Stimulated activated CD8-positive, alpha-beta memory T cell treated with anti-CD3 and anti-CD28 coated beads, Interleukin-4, amount 100 ng/mL, for 1 hour (primary cell): ENCODE results near the gene FOXP1.
"Not testable (repeated sequence)": the region's sequence is repeated elsewhere in the genome, so short reads cannot be mapped to it uniquely, and the experiment has no call there.

Experiments used
- DNase-seq, 2 donors: peaks; one replicate each; pipeline ENCODE4 v3.0.0-alpha.2; 2020; ENCODE audit warnings: low read depth in 2 of 2, low spot score in 1 of 2

Gene FOXP1

GRCh38 chr3:71454512-71455403, 128.8 kb downstream of the FOXP1 start:
- no peak for DNase-seq

- DNase-seq, result no peak
Measured at GRCh38 chr3:71453822-71454511, 129.6 kb downstream of the FOXP1 start.

- DNase-seq, result no peak
Measured at GRCh38 chr3:71453319-71453718, 130.2 kb downstream of the FOXP1 start.

GRCh38 chr3:71451812-71452211, 131.7 kb downstream of the FOXP1 start:
- no peak for DNase-seq

- DNase-seq, result no peak
Measured at GRCh38 chr3:71451060-71451459, 132.5 kb downstream of the FOXP1 start.

- DNase-seq, result no peak
Measured at GRCh38 chr3:71450162-71450561, 133.4 kb downstream of the FOXP1 start.

- DNase-seq, result no peak
Measured at GRCh38 chr3:71447803-71448202, 135.7 kb downstream of the FOXP1 start.

- no peak for DNase-seq
Measured at GRCh38 chr3:71447197-71447596, 136.3 kb downstream of the FOXP1 start.

- DNase-seq, result no peak
Measured at GRCh38 chr3:71446734-71447133, 136.8 kb downstream of the FOXP1 start.

- DNase-seq, result no peak
Measured at GRCh38 chr3:71446260-71446659, 137.3 kb downstream of the FOXP1 start.

- no peak for DNase-seq
Measured at GRCh38 chr3:71444861-71445259, 138.7 kb downstream of the FOXP1 start.

- peak in 1 of 2 donors; percentile 41 for DNase-seq
Measured at GRCh38 chr3:71444028-71444860, 139.3 kb downstream of the FOXP1 start.

GRCh38 chr3:71443332-71443731, 140.2 kb downstream of the FOXP1 start:
- DNase-seq, result no peak

GRCh38 chr3:71442652-71443042, 140.9 kb downstream of the FOXP1 start:
- DNase-seq, result no peak

- DNase-seq, result no peak
Measured at GRCh38 chr3:71441925-71442651, 141.4 kb downstream of the FOXP1 start.

GRCh38 chr3:71441217-71441924, 142.2 kb downstream of the FOXP1 start:
- DNase-seq, result no peak

- no peak for DNase-seq
Measured at GRCh38 chr3:71438904-71439303, 144.6 kb downstream of the FOXP1 start.

- DNase-seq, result no peak
Measured at GRCh38 chr3:71438071-71438685, 145.3 kb downstream of the FOXP1 start.

GRCh38 chr3:71436337-71436736, 147.2 kb downstream of the FOXP1 start:
- no peak for DNase-seq

- DNase-seq, result not testable (repeated sequence)
Measured at GRCh38 chr3:71435836-71436235, 147.7 kb downstream of the FOXP1 start.
